GM20431 (cell line): Measurements from ENCODE around the gene PDE6B.
"Not testable (repeated sequence)": the region's sequence is repeated elsewhere in the genome, so short reads cannot be mapped to it uniquely, and the experiment has no call there.

Source experiments
- in situ Hi-C: fragments of 300-500 bp; cut with MseI, MboI; formaldehyde crosslinking; loops from one replicate; pipeline ENCODE4 v1.15.0; 2020; ENCODE audit warnings: low sequenced_read_pairs; ENCODE audit not compliant: unreplicated experiment

PDE6B gene

DNA sequence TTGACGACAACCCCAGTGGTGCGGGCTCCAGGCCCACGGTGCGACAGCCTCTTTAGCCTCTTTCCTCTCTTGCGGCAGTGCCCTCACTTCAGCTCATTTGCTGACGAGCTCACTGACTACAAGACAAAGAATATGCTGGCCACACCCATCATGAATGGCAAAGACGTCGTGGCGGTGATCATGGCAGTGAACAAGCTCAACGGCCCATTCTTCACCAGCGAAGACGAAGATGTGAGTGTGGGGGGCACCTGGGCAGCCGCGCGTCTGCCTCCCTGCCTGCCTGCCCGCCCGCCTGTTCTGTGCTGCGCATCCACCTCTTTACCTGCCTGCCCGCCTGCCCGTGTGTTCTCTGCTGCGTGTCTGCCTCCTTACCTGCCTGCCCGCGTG is 9.2 kb downstream of the PDE6B start:
- in situ Hi-C loops: no loop called here

DNA sequence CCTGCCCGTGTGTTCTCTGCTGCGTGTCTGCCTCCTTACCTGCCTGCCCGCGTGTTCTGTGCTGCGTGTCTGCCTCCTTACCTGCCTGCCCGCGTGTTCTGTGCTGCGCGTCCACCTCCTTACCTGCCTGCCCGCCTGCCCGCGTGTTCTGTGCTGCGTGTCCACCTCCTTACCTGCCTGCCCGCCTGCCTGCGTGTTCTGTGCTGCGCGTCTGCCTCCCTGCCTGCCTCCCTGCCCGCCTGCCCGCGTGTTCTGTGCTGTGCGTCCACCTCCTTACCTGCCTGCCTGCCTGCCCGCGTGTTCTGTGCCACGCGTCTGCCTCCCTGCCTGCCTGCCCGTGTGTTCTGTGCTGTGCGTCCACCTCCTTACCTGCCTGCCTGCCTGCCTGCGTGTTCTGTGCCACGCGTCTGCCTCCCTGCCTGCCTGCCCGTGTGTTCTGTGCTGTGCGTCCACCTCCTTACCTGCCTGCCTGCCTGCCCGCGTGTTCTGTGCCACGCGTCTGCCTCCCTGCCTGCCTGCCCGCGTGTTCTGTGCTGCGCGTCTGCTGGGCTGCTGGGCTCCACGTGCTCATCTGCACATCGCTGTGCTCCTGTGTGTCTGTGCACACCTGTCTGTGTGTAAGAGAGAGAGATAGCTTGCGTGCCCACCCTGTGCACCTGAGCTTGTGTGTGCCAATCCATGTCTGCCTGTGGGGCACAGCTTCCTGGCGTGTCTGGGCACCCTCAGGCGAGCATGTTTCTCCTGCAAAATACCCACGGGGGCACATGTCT is 9.9 kb downstream of the PDE6B start:
- in situ Hi-C loops: not testable (repeated sequence)

- in situ Hi-C loops: no loop called here
These were observed 10.7 kb downstream of the PDE6B start for GRCh38 chr4:635851-636627.

GRCh38 chr4:636628-637159 is 11.3 kb downstream of the PDE6B start:
- in situ Hi-C loops: no loop called here

DNA sequence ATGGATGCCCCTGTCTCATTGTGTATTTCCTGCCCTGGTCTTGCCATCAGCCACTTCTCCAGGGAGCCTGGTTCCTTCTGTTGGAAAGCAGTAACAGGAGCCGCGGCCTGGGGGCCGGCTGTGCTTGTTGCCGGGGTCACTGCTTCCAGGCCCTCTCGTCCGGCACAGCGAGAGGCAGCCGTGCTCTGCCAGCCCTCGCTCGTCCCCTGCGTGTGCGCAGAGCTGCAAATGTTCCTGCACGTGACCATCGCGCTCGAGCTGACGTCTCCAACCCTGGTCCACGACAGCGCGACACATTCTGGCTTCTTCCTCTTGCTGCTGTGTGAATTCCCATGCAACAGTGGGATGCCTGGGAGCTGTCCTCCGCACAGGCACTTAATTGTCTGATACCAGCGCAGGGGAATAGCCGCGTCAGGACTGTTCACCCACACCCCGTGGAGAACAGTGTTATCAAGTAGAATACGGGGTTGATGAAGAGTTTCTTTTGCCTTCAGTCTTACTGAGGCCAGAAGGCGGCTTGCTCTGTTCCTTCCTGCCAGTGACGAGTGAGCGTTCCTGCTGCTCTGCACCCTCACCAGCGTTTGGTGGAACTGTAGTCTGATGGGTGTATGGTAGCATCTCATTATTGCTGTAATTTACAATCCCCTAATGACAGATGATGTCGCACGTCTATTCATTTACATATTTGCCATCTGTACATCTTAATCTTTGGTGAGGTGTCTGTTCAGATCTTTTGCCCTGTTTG is 12.3 kb downstream of the PDE6B start:
- in situ Hi-C loops: no loop called here

- in situ Hi-C loops: not testable (repeated sequence)
These were observed 17.0 kb downstream of the PDE6B start for GRCh38 chr4:642366-642765.

DNA sequence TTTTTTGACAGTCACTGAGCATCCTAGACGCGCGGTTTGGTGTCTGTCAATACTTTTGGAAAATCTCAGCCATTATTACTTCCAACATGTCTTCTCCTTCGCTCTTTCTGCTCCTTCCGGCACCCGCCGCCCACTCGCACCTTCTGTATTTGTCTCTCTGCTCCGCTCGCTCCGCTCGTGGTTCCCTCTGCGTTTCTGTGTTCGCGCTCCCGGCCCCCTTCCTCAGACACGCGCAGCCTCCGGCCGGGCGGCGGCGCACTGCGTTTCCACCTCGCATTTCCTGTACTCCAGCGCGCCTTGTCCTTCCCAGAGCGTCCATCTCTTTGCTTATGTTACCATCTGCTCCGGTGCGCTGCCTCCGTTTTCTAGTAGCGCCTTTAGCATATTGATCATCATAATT is 21.1 kb downstream of the PDE6B start:
- in situ Hi-C loops: no loop called here

- in situ Hi-C loops: no loop called here
These were observed 22.1 kb downstream of the PDE6B start for GRCh38 chr4:647481-647880.

- in situ Hi-C loops: no loop called here
These were observed 23.4 kb downstream of the PDE6B start for GRCh38 chr4:648579-649292.

DNA sequence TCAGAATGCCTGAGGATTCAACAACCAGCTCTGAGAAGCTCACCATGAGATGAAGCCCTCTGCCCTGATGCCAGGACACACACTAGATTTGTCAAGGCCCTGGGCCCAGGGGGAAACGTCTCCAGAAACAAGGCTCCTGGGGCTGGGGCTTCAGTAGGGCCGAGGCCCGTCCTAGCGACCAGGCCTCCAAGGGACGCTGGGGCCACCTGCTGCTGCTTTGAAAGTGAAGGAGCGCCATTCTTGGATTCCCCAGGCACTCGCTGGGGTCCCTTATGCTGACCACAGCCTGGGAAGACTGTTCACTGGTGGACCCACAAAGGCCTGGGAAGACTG is 23.9 kb downstream of the PDE6B start:
- in situ Hi-C loops: no loop called here

- in situ Hi-C loops: no loop called here
These were observed 24.5 kb downstream of the PDE6B start for GRCh38 chr4:649751-650310.

DNA sequence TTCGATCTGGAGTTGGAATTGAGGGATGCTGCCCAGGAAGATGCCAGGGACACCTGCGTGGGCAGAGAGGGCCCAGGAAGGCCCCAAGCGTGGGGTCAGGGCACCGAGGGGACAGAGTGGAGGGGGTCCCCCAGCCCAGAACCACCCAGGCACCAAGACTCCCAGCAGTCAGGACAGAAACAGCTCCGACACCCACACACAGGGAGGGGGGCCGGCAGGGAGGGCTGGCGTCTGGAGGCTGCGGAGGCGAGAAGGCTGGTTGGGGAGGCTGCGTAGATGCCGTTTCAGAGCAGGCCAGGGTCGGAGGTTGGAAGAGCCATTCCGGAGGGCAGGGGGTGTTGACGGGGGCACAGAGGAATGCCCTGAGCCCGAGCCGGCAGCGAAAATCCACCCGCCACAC is 25.1 kb downstream of the PDE6B start:
- in situ Hi-C loops: no loop called here

DNA sequence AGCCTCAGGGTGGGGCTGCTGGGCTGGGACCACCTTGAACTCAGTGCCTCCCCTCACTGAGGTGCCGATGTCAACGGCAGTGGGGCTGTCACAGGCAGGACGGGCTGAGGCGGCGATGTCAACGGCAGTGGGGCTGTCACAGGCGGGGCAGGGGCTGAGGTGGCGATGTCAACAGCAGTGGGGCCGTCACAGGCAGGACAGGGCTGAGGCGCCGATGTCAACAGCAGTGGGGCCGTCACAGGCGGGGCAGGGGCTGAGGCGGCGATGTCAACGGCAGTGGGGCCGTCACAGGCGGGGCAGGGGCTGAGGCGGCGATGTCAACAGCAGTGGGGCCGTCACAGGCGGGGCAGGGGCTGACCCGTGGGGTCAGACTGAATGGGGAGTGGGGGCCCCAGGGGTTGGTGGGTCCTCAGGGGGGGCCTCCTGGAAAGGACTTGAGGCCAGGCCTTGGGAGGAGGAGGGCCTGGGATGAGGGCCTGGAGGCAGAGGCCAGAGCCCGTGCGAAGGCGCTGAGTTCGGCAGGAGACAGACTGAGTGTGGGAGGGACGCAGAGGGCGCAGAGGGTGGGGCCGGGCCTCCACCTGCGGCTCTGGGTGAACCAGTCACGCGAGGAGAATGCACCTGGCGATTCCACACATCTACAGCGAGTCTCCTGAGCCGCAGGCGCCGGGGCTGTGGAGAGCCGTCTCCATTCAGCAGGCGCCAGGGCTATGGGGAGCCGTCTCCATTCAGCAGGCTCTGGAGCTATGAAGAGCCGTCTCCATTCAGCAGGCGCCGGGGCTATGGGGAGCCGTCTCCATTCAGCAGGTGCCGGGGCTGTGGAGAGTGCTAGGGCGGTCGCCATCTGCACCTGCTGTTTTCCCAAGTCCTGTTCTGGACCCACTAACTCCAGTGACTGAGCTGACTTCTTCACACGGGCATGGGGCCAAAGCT is 25.8 kb downstream of the PDE6B start:
- in situ Hi-C loops: no loop called here

- in situ Hi-C loops: no loop called here
These were observed 26.7 kb downstream of the PDE6B start for GRCh38 chr4:651884-652642.

DNA sequence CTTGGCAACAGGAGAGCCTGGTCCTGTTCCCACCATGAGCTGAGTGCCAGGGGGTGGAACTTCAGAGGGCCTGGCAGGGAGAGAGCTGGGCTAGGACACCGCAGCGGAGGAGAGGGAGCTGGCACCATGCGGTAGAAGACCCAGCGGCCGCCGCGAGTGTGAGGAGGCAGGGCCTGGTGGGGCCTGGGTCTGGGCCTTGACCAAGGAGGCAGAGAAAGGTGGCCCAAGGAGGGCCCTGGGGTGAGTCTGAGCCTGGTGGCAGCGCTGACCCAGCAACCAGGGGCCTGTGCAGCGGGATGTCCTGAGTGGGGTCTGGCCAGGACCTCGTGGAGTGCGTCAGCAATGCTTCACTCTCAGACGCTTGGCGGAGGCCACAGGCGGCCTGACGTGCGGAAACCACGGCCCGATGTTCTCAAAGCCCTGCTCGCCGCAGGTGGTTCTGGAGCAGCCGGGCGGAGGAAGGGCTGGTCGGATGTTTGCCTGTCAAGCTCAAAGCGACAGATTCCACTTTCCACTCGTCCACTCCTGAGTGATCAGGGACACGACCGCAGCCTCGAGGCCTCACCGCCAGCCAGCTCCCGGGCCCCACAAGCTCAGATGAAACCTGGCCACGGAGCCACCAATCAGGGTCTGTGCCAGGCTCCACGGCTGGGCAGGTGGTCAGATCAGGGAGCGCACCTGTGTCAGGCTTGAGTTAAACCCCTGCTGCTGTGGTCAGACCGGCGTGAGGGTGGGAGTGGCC is 27.9 kb downstream of the PDE6B start:
- in situ Hi-C loops: no loop called here

GRCh38 chr4:653831-654502 is 28.6 kb downstream of the PDE6B start:
- in situ Hi-C loops: no loop called here

DNA sequence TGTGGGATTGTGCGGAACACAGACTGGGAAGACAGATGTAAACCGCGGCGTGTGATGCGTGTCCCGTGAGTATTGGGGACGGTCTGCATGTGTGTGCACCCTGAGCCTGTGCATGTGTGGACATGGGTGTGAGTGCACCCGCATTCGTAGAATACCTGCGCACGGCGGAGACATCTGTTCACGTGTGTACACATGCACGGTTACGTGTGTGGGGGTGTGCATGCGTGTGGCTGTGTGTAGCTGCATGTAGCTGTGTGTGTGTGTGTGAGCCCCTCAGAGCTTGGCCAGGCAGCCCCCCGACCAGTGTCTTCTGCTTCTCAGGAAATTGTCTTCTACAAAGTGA is 29.1 kb downstream of the PDE6B start:
- in situ Hi-C loops: no loop called here
